Stimulated activated CD4-positive, alpha-beta T cell treated with anti-CD3 and anti-CD28 coated beads, TNF-alpha, amount 100 ng/mL, for 48 hours (primary cell): Measurements from ENCODE around the gene VWA5B1.
"Not testable (repeated sequence)": the region's sequence is repeated elsewhere in the genome, so short reads cannot be mapped to it uniquely, and the experiment has no call there.

Experiments
- DNase-seq, 3 donors: peaks; one replicate each; pipeline ENCODE4 v3.0.0-alpha.2; 2020; ENCODE audit warnings: low read depth in 3 of 3

The VWA5B1 gene

DNA sequence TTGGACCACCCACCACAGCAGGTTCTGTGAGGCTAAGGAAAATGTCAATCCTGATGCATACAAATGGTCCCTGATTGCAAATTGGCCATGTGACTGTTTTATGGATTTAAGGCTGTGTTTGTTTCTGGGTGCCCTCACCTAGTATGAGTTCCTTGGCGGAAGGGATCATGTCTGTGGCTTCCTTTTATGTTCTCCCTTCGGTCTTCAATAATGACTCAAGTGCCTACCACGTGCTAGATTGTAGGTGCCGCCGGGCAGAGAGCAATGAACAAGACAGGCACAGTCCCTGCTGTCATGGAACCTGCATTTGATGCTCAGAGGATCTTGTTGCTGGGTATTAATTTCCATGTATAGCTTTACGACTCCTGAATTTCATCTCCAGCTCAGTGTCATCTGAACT lies 9.8 kb upstream of the VWA5B1 start:
- DNase-seq, result no peak

- DNase-seq, result no peak
Observed at GRCh38 chr1:20281801-20282200, 8.9 kb upstream of the VWA5B1 start.

DNA sequence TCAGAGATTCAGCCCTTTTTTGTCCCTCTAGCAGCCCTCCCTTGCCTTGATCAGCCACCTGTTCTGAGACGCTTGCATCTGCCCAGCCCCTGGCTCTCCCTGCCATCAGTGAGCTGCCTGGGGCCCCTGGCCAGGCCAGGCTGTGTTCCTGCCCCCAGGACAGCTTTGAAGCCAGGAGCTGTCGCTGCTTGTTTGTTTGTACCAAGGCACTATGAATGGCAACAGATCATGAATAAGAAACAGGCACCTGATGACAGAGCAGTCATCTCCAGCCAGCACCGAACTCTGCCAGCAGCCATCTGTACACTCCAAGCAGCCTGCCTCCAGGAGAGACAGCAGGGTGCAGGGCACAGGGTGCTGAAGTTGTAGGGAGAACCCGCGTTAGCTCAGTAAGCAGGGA lies 8.1 kb upstream of the VWA5B1 start:
- no peak for DNase-seq

DNA sequence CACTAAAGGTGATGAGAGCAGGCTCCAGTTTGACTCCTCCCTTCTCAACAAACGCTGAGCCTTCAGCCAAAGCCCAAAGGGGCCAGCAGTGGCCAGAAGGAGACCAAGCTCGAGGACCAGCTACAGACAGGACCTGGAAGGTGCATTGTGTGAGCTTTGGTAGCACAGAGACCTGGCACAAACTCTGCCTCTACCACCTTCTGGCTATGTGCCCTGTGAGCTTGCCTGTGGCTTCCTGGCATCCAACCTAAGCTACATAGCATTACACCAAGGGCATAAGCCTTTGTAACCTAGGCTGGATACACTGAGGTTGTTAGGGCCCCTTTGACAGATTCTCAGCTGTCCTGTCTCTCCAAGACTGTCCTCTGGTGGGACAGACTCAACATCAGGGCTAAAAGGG lies 6.6 kb upstream of the VWA5B1 start:
- no peak for DNase-seq

- no peak for DNase-seq
Observed at GRCh38 chr1:20284625-20285024, 6.0 kb upstream of the VWA5B1 start.

DNA sequence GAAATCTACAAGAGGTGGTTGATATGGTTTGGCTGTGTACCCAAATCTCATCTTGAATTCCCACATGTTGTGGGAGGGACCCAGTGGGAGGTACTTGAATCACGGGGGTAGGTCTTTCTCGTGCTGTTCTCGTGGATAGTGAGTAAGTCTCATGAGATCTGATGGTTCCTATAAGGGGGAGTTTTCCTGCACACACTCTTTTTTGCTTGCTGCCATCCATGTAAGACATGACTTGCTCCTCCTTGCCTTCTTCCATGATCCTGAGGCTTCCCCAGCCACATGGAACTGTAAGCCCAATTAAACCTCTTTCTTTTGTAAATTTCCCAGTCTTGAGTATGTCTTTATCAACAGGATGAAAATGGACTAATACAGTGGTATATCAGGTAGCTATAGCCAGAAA lies 5.2 kb upstream of the VWA5B1 start:
- DNase-seq, result no peak

DNA sequence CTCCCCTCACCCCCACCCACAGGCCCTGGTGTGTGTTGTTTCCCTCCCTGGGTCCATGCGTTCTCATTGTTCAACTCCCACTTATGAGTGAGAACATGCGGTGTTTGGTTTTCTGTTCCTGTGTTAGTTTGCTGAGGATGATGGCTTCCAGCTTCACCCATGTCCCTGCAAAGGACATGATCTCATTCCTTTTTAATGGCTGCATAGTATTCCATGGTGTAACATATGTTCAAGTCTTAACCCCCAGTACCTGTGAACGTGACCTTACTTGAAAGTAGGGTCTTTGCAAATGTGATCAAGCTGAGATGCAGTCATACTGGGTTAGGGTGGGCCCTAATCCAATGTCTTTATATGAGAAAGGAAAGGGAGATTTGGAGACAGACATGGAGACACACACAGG lies 3.0 kb upstream of the VWA5B1 start:
- not testable (repeated sequence) for DNase-seq

GRCh38 chr1:20291645-20292084 lies 990 bp downstream of the VWA5B1 start:
- DNase-seq, result no peak

GRCh38 chr1:20298626-20299025 lies 8.0 kb downstream of the VWA5B1 start:
- no peak for DNase-seq

DNA sequence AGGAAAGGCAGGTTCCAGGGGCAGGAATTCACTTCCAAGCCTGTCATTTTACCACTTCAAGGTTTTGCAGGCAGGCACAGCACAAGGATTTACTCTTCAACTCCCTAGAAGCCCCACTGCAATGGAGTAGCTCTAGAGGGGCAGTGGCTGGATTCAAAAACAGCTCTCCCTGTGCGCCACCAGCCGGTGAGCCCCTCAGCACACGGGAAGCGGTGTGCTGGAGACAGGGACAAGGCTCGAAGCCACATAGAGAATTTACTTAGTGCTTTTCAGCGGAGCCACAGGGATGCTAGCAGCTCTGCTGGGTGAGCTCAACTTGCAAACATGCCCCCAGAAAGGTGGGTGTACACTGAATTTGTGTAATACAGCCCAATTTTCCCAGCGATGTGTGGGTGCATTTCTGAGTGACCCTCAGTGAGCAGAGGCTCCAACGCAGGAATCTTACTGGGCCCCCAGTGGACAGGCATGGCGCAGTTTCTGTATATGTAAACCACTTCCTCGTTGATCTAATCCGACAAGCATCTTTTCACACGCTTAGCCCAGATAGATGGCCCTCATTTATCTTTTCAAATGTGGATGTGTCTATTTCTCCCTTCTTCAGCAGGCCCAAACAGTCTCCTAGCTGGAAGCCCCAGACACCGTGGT lies 10.9 kb downstream of the VWA5B1 start:
- DNase-seq, result no peak

DNA sequence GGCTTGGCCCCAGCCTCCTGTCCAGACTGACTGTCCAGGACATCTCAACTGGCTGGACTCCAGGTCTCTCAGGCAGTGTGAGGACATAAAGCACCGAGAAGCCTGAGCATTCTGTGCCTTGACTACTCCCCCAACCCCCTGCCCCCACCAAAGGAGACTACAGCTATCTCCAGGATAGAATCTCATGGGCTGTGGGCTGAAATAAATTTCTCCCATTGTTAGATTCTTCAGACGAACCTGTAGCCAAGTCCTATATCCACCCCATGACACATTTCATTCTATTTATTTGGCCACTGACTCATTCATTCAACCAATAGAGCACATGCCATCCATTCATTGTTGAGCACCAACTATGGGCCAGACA lies 11.4 kb downstream of the VWA5B1 start:
- DNase-seq, result no peak

- DNase-seq, result no peak
Observed at GRCh38 chr1:20307026-20307425, 16.4 kb downstream of the VWA5B1 start.

DNA sequence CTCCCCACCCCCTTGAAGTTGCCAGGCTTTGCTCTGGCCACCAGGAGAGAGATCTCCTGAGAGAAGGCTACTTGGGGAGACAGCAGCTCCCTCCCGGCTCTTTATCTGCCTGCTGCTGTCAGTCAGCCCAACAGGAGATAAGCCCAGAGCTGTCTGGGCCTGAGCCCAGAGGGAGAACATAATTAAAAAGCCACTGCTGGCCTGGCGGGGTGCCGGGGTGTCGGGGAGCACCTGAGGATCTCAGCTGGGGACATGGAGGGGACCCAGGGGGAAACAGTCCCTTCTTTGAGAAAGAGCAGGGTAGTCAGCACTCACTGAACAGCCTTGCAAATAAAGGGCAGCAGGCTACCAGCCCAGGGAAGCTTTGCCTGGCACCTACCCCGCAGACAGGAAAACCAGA lies 17.9 kb downstream of the VWA5B1 start:
- DNase-seq, result no peak

DNA sequence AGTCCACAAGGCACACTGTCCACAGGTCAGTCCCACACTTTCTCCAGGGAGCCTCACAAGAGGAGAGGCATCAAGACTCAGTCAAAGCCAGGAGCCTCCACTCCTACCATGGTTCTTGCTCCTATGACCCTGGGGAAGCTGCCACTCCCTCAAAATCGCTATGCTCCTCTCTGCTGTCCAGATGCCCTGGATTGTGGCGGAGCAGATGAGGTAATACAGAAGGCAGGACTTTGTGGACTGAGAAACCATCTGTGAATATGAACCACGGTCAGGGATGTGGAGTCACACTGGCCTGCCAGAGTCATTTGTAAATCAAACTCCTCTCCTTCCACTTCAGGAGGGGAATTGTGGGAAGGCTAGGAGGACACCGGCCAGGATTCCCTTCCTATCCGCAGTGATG lies 20.6 kb downstream of the VWA5B1 start:
- no peak for DNase-seq

DNA sequence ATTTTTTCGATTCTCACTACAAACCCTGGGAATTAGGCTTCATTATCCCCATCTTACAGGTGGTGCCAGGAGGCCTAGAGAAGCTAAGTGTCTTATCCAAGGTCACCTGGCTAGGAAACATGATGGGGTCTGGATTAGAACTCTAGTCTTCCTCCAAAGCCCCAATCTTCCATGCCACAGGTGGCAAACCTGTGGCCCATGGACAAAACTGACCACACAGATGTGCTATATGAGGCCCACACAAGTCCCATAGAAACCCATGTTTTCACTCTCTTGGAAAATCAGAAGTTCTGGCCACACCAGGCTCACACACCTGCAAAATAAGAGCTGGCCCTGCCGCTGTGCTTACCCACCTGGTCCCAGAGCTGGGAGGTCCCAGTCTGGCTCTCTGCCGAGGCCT lies 21.6 kb downstream of the VWA5B1 start:
- DNase-seq, result no peak

DNA sequence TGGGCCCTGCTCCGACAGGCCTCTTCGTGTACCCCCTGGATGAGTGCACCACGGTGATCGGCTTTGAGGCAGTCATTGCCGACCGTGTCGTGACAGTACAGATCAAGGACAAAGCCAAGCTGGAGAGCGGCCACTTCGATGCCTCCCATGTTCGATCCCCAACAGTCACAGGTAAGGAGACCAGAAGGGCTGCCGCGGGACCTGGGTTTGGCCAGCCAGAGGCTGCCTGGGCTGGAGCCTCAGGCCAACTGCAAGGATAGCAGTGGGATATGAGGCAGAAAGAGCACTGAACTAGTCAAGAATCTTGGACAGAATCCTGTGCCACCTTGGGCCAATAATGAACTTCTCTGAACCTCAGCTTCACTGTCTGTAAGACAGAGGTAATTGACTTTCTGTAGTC lies 22.1 kb downstream of the VWA5B1 start:
- DNase-seq, result no peak

DNA sequence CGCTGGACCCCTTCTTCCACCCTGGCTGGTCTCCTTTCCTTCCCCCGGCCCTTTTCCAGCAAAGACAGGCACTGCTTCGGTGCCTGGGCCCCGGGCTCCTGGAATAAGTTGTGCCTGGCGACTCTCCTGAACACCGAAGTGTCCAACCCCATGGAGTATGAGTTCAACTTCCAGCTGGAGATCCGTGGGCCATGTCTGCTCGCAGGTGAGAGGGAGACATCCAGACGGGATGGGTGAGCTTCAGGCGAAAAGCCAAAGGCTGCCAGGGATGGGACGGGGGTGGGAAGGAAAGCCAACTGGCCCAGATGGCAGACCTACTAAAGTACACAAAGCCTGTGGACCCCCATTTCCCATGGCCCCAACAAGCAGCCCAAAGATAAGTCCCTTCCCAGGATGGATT lies 26.8 kb downstream of the VWA5B1 start:
- no peak for DNase-seq

- DNase-seq, result no peak
Observed at GRCh38 chr1:20318521-20318920, 27.8 kb downstream of the VWA5B1 start.

- no peak for DNase-seq
Observed at GRCh38 chr1:20318971-20319370, 28.3 kb downstream of the VWA5B1 start.

- DNase-seq, result no peak
Observed at GRCh38 chr1:20319456-20320220, 29.0 kb downstream of the VWA5B1 start.

DNA sequence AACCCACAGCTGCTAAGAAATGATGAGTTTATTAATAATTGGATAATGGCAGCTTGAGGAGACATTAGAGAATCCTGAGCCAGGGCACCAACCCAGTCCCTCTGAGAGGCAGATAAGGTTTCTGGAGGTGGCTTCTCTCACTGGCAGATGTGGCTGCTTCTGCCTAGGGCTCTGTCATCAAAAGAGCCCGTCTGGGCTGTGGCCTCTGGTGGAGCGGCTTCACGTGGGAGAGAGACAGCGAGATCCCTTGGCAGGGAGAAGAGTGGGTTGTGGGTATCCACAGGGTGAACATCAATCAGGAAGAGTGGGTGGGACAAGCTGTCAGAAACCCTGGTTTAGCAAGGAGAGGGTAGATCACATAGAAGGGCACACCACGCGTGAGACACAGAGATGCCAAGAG lies 30.0 kb downstream of the VWA5B1 start:
- no peak for DNase-seq

GRCh38 chr1:20321573-20321972 lies 30.9 kb downstream of the VWA5B1 start:
- DNase-seq, result no peak

- peak in 2 of 3 donors; percentile 6 to 15 for DNase-seq
Observed at GRCh38 chr1:20322081-20322824, 31.6 kb downstream of the VWA5B1 start.
